GM21717 (cell line): ENCODE data around the gene ATXN7L1.

ENCODE experiments used
- ATAC-seq: cut with Tn5 transposase; IDR thresholded peaks from one replicate; pipeline ENCODE4 v1.9.1; 2021; ENCODE audit warnings: mild to moderate bottlenecking, moderate library complexity; ENCODE audit not compliant: unreplicated experiment

The ATXN7L1 gene, protein sequence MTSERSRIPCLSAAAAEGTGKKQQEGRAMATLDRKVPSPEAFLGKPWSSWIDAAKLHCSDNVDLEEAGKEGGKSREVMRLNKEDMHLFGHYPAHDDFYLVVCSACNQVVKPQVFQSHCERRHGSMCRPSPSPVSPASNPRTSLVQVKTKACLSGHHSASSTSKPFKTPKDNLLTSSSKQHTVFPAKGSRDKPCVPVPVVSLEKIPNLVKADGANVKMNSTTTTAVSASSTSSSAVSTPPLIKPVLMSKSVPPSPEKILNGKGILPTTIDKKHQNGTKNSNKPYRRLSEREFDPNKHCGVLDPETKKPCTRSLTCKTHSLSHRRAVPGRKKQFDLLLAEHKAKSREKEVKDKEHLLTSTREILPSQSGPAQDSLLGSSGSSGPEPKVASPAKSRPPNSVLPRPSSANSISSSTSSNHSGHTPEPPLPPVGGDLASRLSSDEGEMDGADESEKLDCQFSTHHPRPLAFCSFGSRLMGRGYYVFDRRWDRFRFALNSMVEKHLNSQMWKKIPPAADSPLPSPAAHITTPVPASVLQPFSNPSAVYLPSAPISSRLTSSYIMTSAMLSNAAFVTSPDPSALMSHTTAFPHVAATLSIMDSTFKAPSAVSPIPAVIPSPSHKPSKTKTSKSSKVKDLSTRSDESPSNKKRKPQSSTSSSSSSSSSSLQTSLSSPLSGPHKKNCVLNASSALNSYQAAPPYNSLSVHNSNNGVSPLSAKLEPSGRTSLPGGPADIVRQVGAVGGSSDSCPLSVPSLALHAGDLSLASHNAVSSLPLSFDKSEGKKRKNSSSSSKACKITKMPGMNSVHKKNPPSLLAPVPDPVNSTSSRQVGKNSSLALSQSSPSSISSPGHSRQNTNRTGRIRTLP

DNA sequence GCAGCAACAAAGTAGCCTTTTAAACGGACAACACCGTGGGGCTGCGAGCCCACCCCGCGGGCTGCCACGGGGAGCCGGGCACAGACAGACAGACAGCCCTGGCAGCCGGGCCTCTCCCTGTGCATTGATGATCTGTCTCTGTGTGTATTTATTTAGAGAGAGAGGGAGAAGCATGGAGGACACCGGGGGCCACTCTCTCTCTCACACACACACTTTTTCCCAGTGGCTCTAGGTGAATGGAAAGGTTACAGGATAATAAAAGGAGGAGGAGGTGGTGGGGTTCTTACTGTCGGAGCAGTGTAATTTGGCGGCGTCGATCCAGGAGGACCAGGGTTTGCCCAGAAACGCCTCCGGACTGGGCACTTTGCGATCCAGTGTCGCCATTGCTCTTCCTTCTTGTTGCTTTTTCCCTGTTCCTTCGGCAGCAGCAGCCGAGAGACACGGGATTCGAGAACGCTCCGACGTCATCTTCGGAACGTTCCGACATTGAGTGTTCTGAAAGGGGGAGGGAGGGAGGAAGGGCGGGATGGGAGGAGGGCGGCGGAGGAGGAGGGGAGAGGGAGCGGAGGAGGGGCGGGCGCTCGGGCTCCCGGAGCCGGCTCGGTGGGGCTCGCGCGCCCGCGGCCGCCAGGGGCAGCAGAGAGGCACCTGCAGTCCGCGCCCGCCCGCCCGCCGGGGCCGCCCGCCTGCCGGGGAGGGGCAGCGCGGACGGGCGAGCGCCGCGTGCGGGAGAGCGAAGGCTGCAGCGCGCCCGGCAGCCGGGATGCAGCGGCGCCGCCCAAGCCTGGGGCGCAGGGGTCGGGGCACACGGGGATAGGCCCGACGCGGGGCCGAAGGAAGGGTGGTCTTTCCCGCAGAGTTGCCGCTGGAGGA, at the start of gene ATXN7L1:
Gene ATXN7L1 (minus strand): TSS at position 509 of the 873 bp plus-strand sequence. CDS start 41 bp downstream, at position 468.
- ATAC-seq = peak; percentile 66

DNA sequence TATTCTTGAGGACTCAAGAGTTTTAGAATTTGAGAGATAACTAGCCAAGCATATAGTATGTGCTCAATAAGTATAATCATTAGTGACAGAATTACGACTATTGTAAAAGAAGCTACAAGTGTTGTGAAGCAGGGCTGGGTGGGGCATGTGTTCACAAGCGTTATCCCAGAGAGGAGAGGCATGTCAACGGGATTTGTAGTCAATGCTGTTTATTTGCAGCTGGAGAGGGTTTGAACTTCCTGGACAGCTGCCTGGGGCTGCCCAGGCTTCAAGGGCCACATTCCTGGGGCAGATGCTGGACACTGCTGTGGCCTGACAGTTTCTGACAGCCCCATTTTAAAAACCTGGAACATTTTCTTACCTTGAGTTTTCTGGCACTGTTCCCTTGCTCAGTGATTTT, 49.7 kb upstream of the ATXN7L1 start:
- ATAC-seq = no peak

DNA sequence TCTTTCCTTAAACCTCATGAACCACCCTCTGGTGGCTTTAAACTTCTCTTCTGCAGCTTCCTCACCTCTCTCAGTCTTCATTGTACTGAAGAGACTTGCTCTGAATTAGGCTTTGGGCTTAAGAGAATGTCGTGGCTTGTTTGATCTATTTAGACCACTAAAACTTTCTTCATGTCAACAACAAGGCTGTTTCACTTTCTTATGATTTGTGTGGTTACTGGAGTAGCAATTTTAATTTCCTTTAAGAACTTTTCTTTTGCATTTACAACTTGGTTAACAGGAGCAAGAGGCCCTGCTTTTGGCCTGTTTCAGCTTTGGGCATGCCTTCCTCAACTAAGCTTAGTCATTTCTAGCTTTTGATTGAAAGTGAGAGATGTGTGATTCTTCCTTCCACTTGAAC, 48.5 kb upstream of the ATXN7L1 start:
- no peak for ATAC-seq

DNA sequence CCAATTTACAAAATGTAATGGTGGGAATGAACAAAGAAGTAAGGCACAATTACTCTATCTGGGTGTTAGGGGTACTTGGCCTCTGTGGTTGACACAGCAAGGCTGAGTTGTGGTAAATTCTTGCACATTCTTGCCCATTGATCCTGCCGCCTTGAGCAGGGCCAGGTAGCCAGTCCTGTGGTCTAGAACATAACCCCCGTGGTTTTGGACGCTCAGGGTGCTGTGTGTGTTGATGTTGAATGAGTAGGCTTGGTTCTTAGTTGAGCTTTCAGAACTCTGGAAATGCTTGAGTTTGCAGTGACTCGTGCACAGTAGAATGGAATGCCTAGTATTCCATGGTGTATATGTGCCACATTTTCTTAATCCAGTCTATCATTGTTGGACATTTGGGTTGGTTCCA, 44.4 kb upstream of the ATXN7L1 start:
- ATAC-seq = no peak

DNA sequence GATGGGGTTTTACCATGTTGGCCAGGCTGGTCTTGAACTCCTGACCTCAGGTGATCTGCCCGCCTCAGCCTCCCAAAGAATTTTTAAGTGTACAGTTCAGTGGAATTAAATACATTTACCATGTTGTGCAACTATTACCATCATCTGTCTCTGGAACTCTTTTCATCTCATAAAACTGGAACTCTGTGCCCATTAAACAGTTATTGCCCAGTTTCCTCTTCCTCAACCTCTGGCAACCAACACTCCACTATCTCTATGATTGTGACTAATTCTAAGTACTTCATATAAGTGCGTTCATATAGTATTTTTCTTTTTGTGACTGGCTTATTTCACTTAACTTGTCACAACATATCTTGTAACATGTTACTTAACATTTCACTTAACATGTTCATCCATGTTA, 41.3 kb upstream of the ATXN7L1 start:
- no peak for ATAC-seq

DNA sequence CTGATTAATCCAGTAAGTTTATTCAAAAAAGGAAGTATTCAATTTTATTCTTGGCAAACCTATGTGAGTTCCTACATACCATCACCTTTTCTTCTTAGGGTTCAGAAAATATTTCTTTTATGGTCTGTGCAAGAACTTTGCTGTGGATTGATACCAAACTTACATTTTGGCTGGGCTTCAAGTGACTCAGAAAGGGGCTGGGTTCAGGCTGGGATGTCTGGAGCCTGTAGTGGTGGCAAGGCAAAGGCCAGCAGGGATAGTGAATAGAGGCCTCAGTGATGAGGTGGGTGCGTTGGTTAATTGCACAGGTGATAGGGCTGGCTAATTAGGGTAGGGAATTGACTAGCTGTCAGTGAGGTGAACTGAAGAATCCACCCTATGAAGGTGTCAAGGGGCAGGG, 40.2 kb upstream of the ATXN7L1 start:
- no peak for ATAC-seq

DNA sequence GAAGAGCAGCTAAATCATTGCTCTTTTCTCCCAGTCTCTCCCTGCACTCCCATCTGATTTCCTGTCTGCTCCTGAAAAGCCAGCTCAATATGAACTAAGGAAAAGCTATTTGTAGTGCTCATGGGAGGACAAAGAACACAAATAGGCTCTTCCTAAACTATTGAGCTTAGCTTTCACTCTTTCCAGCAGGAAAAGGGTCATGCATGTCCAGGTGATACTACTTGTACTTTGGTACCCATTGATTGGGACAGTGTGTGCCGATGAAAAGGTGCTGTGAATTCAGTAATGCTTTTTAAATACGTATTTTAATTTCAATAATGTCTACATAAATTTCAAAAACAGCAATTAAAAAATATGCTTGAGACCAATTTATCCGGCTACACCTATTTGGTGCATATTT, 37.5 kb upstream of the ATXN7L1 start:
- ATAC-seq = no peak

DNA sequence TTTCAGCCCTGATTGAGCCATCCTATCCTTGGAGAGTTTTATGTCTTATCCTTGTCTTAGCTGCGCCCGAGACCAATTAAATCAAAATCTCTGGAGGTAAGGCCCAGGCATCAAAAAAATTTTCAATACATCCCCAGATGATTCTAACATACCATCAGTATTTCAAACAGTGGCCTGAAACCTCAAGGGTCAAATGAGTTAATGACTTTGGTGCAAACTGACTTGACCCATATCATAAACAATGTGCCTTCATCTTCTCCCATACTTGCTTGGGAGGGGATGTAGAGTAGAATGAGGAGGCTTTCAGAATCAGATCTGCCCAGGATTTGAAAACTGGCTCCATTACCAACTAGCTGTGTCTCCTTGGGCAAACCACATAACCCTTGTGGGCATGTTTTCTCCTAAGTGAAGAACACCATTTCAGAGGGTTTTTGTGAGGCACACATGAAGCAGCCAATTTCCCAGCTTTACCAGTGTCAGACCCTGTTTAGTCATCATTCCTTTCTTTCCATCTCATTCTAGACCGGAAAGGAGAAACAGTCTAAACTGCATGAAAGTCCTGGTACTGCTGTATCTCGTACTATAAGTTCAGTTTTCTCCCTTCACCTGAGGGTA, 35.7 kb upstream of the ATXN7L1 start:
- no peak for ATAC-seq

DNA sequence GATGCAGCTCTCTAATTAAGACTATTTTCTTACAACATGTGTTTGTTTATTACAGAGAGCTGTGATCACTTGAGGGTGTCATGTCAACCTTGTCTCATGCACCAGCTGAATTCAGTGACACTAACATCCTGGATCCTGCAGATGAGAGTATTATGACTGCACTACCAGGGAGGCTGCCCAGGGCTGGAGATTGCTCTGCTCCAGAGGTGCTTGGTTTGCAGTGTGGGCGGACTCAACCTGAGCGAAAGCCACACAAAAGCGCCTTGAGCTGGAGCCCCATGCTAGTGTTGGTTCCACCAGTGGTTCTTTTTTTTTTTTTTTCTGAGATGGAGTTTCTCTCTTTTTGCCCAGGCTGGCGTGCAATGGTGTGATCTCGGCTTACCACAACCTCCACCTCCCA, 33.8 kb upstream of the ATXN7L1 start:
- no peak for ATAC-seq

DNA sequence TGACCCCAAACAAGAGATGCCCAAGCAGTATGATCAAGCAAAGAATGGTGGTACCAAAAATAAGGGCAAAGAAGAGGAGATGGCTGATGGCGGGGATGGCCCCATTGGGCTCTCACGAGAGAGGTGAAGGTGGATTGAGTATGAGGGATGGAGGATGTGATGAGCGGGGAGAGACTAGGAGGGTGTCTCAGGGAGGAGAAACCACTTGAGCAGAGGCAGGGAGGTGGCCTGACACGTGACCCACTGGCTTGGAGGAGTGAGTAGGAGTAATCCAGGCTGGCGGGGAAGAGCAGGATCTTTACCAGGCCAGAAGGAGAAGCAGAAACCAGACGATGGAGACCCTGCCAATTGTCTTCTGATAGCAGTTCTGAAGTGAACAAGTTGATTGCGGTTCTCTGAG, 33.3 kb upstream of the ATXN7L1 start:
- ATAC-seq = no peak

DNA sequence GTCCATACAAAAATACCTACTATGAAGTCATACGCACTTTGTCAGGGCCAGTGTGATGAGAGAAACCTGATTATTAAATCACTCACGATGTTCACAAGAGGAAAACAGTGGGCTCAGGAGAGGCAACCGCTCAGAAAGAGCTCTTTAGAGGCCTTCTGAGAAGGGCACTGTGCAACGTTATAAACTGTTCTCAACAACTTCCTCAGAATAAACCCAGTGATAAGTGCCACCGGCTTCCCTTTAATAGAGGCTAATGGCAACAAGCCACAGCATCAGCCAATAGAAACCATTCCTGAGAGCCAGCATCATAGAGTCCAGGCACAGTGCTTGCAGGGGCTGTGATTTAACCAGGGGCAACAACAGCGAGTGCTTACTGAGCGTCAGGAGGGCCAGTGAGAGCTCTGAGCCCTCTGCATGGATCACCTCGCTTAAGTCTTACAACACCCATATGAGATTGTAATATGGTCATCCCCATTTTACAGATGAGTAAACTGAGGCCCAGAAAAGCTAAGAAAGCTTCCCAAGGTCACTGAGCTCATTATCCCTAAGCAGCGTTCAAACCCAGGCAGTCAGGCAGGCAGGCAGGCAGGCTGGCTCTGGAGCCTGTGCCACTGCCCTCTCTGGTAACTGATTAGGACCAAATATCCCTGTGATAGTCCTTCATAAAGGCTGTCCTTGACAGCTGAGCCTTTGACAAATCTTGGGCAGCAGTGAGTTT, 30.9 kb upstream of the ATXN7L1 start:
- ATAC-seq = no peak

DNA sequence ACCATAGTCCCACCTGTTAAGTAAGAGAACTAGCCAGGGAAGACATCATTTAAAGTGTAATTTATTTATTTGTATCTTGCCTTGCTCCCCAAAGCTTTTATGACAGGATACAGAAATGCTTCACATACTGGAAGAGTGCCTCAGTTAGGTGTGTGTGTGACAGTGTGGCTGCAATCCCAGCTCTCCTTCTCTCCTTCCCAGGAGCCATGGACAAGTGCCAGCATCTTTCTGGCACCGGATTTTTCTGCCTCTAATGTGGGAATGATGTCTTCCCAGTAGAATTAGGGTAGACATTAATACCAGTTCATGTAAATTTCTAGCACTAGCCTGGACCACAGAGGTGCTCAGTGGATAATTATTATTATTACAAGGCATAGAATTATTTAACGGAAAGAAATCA, 30.3 kb upstream of the ATXN7L1 start:
- ATAC-seq = no peak

DNA sequence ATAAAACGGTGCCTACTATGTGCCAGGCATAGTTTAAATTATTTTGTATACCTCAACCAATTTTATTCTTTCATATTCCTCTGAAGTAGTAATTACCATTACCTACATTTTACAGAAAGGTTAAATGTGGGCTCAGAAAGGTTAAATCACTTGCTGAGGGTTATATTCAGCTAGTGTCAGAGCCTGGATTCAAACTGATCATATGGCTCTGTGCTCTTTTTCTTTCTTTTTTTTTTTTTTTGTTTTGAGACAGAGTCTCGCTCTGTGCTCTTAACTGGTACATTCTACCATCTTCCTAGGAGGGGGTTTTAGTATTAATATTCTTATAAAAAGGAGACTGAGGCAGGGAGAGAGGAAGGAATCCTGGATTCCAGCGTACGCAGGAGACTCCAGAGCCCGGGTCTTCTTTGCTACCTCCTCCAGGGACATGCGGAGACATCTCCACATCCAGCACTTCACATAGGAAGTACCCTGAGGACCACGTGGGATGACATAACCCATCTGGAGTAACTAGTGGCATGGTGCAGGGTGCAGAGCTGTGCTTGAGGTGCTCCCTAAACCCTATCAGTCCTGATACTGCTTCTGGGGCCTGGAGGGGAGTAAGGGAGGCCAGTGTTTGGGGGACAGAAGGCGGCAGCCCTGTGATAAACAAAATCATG, 29.6 kb upstream of the ATXN7L1 start:
- no peak for ATAC-seq

DNA sequence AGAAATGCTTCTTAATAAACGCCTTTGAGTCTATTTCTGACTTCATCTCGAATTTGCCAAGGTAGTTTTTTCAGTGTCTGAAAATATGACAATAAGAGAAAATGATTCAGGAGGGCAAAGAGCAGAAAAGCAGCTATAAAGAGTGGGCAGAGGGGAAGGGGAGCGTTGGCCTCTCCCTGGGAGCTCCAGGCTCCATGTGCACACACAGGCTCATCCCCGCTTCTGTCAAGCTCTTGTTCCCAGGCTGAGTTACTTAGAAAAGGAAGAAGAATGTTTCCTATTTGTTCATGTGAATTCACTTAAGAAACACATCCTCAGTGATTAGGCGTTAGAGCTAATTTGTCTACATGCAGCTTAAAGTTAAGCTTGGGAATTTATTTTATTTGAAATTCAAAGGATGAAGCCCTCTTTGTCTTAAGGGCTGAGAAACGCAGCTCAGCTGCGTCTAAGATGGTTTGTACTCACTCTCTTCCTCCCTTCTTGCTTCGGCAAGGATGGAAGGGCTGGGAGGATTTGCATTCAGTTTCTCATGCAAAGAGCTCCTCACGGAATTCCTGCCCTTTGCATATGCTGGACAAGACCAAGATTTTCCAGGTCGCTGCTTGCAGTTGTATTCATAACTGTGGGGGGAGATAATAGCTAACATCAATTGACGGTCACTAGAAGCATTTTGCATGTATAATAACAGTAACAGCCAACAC, 29.0 kb upstream of the ATXN7L1 start:
- ATAC-seq = no peak

DNA sequence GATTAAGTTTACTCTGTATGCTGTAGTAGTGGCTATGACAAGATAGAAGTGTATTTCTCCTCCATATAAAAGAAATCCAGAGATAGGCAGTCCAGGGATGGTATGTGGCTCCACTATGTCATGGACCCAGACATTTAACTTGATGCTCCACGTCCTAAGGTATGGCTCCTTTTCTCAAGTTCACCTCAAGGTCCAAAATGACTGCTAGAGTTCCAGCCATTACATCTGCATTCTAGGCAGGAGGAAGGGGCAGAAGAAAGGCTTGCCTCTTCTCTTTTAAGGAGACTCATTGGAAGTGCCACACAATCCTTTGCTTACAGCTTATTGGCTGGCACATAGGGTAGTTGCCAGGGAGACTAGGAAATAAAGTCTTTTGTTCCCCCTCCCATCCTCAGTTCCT, 27.7 kb upstream of the ATXN7L1 start:
- ATAC-seq = no peak

DNA sequence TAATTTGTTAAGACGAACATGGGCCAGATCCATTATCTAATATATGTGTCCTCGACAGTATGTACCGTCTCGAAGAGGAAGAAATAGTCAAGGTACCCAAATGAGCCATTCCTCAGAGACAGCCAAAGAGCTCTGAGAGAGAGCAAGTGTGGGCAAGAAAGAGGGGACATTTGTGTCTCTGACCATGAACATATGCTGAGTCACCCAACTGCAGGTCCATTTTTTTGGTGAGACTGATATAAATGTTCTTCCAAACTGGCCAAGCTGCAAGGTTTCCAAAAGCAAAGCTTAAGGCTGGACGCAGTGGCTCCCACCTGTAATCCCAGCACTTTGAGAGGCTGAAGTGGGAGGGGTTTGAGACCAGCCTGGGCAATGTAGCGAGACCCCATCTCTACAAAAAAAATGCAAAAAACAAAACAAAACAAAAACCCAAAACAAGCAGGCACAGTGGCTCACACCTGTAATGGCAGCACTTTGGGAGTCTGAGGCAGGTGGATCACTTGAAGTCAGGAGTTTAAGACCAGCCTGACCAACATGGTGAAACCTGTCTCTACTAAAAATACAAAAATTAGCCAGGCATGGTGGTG, 26.0 kb upstream of the ATXN7L1 start:
- ATAC-seq = no peak

DNA sequence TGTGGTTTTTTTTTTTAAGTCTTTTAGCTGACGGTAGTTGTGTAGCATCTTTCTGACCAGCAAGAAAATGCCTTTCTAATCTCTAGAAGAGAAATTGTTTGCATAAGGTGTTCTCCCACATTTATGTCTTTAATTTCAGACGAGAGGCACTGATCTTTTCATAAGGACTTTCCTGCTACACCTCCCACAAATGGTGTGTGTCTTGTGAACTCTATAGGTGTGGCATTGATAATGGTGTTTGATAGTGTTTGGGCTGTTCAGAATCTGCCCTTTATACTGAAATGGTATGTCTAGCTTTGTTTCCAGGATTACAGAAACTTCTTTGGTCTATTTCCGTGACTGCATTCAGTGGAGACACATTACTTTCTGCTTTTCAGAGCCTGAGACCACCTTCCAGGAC, 21.6 kb upstream of the ATXN7L1 start:
- ATAC-seq = no peak

DNA sequence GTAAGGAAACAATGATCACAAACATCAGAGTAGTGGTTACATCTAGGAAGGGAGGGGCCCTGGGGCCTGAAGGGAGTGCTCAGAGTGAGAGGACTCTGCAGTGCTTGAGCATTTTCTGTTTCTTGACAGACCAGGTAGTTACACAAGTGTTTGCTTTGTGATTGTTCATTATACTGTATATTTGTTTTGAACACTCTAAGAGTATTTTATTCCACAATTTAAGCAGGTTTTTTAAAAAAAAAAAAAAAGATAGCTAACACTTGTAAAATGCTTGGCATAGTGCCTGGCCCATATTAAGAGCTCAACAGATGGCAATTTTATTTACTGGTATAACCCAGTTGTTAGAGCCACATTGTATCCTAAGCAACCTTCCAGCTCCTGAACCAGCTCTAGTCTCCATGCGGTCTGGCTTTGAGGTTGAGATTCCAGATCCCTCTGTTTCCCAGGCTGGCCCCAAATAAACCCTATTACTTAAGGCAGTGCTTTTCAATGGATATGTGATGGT, 20.1 kb upstream of the ATXN7L1 start:
- no peak for ATAC-seq
